GM19397 (cell line): ENCODE data around the gene PAK1IP1.
"Not testable (repeated sequence)": the region's sequence is repeated elsewhere in the genome, so short reads cannot be mapped to it uniquely, and the experiment has no call there.

ENCODE experiments used
- ATAC-seq: cut with Tn5 transposase; IDR thresholded peaks from one replicate; pipeline ENCODE4 v1.9.1; 2021; ENCODE audit warnings: mild to moderate bottlenecking, moderate library complexity; ENCODE audit not compliant: unreplicated experiment

Gene PAK1IP1, protein sequence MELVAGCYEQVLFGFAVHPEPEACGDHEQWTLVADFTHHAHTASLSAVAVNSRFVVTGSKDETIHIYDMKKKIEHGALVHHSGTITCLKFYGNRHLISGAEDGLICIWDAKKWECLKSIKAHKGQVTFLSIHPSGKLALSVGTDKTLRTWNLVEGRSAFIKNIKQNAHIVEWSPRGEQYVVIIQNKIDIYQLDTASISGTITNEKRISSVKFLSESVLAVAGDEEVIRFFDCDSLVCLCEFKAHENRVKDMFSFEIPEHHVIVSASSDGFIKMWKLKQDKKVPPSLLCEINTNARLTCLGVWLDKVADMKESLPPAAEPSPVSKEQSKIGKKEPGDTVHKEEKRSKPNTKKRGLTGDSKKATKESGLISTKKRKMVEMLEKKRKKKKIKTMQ

GRCh38 chr6:10694302-10695085 is at the start of gene PAK1IP1, which contains the start of gene C6orf52:
PAK1IP1 (plus strand) TSS chr6:10694972; CDS start chr6:10694986, 14 bp downstream.
C6orf52 (minus strand) TSS chr6:10694616; CDS start chr6:10687550, 7,066 bp downstream.
- peak; percentile 100 for ATAC-seq

- ATAC-seq: no peak
These were observed 39.2 kb upstream of the PAK1IP1 start for GRCh38 chr6:10655508-10656055.

GRCh38 chr6:10658910-10659698 is 35.7 kb upstream of the PAK1IP1 start:
- ATAC-seq: no peak

DNA sequence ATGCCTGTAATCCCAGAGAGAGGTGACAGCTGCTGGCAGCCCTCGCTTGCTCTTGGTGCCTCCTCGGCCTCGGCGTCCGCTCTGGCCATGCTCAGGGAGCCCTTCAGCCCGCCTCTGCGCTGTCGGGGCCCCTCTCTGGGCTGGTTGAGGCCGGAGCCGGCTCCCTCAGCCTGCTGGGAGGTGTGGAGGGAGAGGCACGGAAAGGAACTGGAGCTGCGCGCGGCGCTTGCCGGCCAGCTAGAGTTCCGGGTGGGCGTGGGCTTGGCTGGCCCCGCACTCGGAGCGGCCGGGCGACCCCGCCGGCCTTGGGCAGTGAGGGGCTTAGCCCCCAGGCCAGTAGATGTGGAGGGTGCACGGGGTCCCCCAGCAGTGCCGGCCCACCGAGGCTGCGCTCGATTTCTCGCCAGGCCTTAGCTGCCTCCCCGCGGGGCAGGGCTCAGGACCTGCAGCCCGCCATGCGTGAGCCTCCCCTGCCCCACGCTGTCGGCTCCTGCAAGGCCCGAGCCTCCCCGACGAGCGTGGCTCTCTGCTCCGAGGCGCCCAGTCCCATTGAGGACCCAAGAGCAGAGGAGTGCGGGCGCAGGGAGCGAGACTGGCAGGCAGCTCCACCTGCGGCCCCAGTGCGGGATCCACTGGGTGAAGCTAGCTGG is 34.9 kb upstream of the PAK1IP1 start:
- ATAC-seq: no peak

GRCh38 chr6:10660431-10661191 is 34.2 kb upstream of the PAK1IP1 start:
- ATAC-seq: not testable (repeated sequence)

GRCh38 chr6:10662207-10662606 is 32.6 kb upstream of the PAK1IP1 start:
- no peak for ATAC-seq

DNA sequence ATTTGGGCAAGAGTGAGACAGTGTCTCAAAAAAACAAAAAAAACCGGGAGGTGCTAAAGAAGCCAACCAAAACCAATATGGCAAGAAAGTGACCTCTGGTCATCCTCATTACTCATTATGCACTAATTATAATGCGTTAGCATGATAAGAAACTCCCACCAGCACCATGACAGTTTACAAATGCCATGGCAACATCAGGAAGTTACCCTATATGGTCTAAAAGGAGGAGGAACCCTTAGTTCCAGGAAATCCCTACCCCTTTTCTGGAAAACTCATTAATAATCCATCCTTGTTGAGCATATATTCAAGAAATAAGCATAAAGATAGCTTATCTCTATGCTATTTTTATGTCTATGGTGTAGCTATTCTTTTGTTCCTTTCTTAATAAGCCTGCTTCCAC is 32.0 kb upstream of the PAK1IP1 start:
- no peak for ATAC-seq

DNA sequence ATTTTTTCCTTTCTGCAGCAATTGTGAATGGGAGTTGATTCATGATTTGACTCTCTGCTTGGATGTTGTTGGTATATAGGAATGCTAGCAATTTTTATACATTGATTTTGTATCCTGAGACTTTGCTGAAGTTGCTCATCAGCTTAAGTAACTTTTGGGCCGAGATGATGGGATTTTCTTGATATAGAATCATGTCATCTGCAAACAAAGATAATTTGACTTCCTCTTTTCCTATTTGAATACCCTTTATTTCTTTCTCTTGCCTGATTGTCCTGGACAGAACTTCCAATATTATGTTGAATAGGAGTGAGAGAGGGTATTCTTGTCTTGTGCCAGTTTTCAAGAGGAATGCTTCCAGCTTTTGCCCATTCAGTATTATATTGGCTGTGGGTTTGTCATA is 29.2 kb upstream of the PAK1IP1 start:
- ATAC-seq: not testable (repeated sequence)

DNA sequence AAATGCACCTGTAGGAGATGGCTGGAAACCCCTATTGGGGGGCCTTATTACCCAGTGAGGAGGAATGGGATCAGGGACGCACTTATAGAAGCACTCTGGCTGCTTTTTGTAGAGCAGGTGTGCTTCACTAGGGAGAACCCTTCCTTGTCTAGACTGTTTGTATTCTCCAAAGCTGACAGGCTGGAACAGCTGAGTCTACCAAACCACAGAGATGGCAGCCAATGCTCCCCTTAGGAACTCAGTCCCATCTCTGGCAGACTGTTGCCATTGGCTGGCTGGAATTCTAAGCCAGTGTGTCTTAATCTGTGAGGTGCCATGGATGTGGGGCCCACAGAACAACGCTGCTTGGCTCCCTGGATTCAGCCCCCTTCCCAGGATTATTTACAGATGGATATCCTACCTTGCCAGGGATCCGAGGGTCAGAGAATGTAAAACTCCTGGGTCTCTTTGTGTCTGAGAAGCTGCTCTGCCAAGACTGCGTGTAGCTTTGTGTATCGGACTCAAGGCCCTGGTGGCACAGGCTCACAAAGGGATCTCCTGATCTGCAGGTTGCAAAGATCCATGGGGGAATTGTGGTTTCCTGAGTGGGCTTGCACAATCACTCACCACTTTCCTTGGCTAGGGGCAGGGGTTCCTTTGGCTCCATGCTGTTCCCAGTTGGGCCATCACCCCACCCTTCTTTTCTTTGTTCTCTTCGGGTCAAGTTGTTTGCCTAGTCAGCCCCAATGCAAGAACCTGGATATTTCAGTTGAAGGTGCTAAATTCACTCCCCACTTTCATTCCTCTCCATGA is 26.4 kb upstream of the PAK1IP1 start:
- ATAC-seq: no peak

DNA sequence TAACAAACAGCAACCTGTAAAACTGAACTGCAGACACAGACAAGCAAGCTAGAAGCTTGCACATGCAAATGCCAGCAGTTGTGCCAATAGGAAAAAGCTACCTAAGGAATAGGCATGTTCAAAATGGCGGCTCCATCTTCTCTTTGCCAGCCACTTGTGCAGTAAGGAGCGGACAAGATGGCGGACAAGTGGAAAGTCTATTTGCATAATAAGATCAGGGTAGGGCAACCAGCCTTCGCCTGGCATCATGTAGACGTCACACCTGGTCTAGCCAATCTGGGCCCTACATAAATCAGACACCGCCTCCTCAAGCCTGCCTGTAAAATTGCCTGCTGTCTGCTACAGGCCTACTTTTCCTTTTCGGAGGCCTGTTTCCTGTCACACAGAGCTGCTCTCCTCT is 18.4 kb upstream of the PAK1IP1 start:
- ATAC-seq: no peak

DNA sequence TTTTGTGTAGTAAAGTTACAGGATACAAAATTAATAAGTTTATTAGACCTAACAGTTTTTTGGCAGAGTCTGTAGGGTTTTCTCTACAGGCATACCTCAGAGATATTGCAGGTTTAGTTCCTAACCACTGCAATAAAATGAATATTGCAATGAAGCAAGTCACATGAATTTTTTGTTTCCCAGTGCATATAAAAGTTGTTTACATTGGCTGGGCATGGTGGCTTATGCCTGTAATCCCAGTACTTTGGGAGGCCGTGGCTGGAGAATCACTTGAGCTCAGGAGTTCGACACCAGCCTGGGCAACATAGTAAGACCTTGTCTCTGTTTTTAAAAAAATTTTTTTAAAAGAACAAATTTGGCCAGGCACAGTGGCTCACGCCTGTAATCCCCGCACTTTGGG is 16.3 kb upstream of the PAK1IP1 start:
- no peak for ATAC-seq

- no peak for ATAC-seq
These were observed 13.0 kb upstream of the PAK1IP1 start for GRCh38 chr6:10681795-10682194.

DNA sequence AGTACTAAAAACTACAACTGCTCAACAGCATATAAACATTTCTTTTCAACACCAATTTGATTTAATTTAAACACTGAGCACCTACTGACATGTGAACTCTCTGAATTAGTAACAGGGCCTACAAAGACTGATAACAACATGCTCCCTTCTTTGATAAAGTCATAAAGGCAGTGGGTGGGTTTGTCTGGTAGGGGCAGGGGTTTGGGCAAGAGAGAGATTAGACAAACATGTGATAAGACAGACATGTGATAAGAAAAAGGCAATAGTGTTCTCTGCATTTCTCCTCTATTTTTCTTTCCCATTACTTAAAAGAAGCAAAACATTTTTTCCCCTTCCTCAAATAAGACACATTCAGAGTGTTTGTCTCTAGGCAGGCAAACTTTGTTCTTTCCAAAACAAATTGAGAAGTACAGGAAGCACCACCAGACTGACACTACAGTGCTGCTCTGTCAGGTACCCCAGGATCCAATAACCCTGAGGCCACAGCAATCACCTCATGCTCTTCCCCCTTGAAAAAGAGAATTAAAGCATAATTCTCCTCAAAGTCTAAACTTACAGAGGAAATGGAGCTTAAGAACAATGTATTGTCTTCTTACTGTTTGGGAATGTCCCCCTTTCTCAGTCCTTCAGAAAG is 12.3 kb upstream of the PAK1IP1 start:
- no peak for ATAC-seq

GRCh38 chr6:10684618-10685017 is 10.2 kb upstream of the PAK1IP1 start:
- no peak for ATAC-seq

DNA sequence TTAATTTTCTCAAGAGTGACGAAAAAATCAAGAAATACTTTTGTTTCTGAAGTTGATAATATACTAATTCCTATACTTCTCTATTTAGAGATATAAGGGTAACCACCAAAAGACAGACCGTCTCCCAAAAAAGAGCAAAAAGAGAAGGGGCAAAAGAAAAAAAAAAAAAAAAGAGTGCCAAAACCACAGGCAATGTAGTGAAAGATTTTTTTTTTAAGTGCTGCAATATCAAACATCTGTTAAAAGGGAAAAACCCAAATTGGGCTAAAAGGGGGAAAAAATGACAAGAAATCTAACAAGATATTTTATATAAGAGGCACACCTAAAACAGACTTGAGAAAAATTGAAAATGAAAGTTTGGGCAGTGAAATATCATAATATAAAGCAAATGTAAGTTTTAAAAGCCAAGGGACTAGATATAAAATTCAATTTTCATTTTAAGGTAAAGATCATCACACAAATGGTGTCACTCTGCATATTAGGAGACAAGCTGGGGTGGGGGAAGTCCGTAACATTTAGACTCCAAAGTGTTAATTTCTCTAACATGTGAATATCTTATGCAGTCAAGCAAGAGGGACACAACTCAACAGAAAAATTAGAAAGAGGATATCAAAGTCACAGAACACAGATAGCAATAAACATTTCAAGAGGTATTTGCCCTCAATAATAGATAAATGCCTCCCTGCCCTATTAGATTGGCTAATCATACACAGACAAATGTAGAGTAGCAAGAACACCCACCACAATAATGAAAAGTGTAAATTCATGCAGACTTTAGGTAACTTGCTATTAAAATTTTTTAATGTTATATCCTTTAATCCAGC is 9.5 kb upstream of the PAK1IP1 start:
- ATAC-seq: no peak

DNA sequence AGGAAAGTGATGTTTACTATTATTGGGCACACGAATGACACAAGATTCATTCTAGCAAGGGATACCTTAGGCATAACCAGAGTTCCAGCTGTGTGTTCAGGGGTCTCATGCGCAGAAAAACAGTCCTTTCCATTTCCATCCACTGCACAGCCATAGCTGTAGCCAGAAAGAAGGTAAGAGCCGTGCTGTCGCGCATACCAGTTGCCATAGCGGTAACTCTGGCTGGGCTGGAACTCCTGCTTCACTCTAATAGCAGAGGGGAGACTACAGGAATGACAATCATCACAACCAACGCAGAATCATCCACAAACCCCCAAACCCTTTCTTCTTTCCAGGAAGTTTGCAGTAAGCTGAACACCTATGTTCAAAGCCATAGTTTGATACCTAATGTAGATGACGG is 7.9 kb upstream of the PAK1IP1 start:
- ATAC-seq: no peak

- ATAC-seq: no peak
These were observed 7.2 kb upstream of the PAK1IP1 start for GRCh38 chr6:10687582-10687981.
